SW480 (cell line): Measurements from ENCODE around the gene TSPAN3.

Source experiments
- DNase-seq: peaks from one replicate; pipeline ENCODE4 v3.0.0-alpha.2; 2016; ENCODE audit warnings: low spot score

Gene TSPAN3

GRCh38 chr15:77070495-77071304 is at the start of gene TSPAN3:
TSS of gene TSPAN3 (minus strand) at chr15:77071109. CDS start at chr15:77070954, 155 bp downstream.
- DNase-seq: peak; percentile 88

- DNase-seq: no peak
Observed at GRCh38 chr15:77120576-77120975, 49.7 kb upstream of the TSPAN3 start.

- DNase-seq: no peak
Observed at GRCh38 chr15:77119446-77119845, 48.5 kb upstream of the TSPAN3 start.

- DNase-seq: peak; percentile 66
Observed at GRCh38 chr15:77118882-77119321, 48.0 kb upstream of the TSPAN3 start.

- DNase-seq: no peak
Observed at GRCh38 chr15:77115179-77115578, 44.3 kb upstream of the TSPAN3 start.

GRCh38 chr15:77112838-77113504 is 42.1 kb upstream of the TSPAN3 start:
- DNase-seq: no peak

GRCh38 chr15:77111789-77112188 is 40.9 kb upstream of the TSPAN3 start:
- no peak for DNase-seq

GRCh38 chr15:77107531-77108355 is 36.8 kb upstream of the TSPAN3 start:
- DNase-seq: peak; percentile 46

- DNase-seq: no peak
Observed at GRCh38 chr15:77107068-77107467, 36.2 kb upstream of the TSPAN3 start.

GRCh38 chr15:77104155-77104554 is 33.2 kb upstream of the TSPAN3 start:
- DNase-seq: no peak

GRCh38 chr15:77099741-77100463 is 29.0 kb upstream of the TSPAN3 start:
- no peak for DNase-seq

- no peak for DNase-seq
Observed at GRCh38 chr15:77098572-77098971, 27.7 kb upstream of the TSPAN3 start.

- no peak for DNase-seq
Observed at GRCh38 chr15:77097921-77098320, 27.0 kb upstream of the TSPAN3 start.

GRCh38 chr15:77097248-77097721 is 26.4 kb upstream of the TSPAN3 start:
- DNase-seq: no peak

- no peak for DNase-seq
Observed at GRCh38 chr15:77096541-77096940, 25.6 kb upstream of the TSPAN3 start.

- no peak for DNase-seq
Observed at GRCh38 chr15:77096138-77096537, 25.2 kb upstream of the TSPAN3 start.

GRCh38 chr15:77094397-77095030 is 23.6 kb upstream of the TSPAN3 start:
- no peak for DNase-seq

GRCh38 chr15:77093436-77093835 is 22.5 kb upstream of the TSPAN3 start:
- no peak for DNase-seq

GRCh38 chr15:77091097-77091496 is 20.2 kb upstream of the TSPAN3 start:
- DNase-seq: no peak

- no peak for DNase-seq
Observed at GRCh38 chr15:77087213-77087612, 16.3 kb upstream of the TSPAN3 start.

GRCh38 chr15:77085297-77085696 is 14.4 kb upstream of the TSPAN3 start:
- DNase-seq: peak; percentile 31
